ENCODE data around the gene CCDC43. TPM values are rescaled to one million over a fixed set of nuclear protein-coding genes. Genes with fewer than 3 reads are reported as not detected.

The CCDC43 gene
- total and polyA plus RNA-seq, 2 of the 8 experiments (the other 6 are each of a cell fraction or from before 2014, with no cell fraction given) = 4.9 to 38.1 TPM

DNA sequence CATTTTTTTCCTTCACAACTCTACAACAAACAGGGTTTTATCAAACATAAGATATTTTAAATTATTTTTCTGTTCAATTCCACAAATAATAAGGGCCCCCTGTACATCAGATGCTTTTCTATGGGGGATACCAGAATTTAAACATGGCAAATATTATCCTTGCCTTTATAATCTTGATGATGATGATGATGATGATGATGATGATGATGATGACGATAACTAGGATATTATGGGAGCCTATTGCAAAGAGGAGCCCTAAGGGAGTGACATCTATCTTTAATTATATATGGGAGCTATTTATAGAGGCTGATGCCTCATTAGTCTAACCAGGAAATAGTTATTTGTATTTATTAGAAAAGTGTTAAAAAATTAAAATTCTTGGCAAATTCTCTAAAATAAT lies 26.5 kb downstream of the CCDC43 start:
- no peak overlapping the region for H2AFZ ChIP-seq (ENCODE audit: low read length)
- no peak overlapping the region for H3K18ac ChIP-seq (ENCODE audit: extremely low read depth, low read length)
- H2BK15ac ChIP-seq (ENCODE audit: low read length) = no peak overlapping the region
- no peaks in the 10 kb centered on the region for H3K23me2 ChIP-seq (ENCODE audit: low read depth, low read length)
- no peak overlapping the region for H2BK20ac ChIP-seq (ENCODE audit: low read length)
- H3K79me2 ChIP-seq (ENCODE audit: control insufficient read depth in 1 of 2, insufficient read depth in 2 of 2, low read length in 2 of 2) = no peaks in the 10 kb centered on the region
- WGBS, 2 experiments (ENCODE audit: extremely low coverage in 1 of 2, insufficient coverage in 1 of 2, insufficient read length in 1 of 2, insufficient replicate concordance in 2 of 2, low coverage in 1 of 2, low lambda C conversion rate in 2 of 2, missing lambda C conversion rate in 1 of 2) = 73% methylated on average over 1 of the region's 1 CpG; no CpG with 5 or more reads in 1 of the 2 experiments
- ChIA-PET CTCF (ENCODE audit: partially characterized antibody) (interaction anchor here (1.0 to 1.2 kb wide), 3 partner anchors 9 to 32 kb away, joined by 3 to 4 read pairs (median 4); no protein-coding TSS in a partner anchor), POLR2A (ENCODE audit: partially characterized antibody) (interaction anchor here (0.8 kb wide), 1 partner anchor 120 kb away, joined by 3 read pairs; no protein-coding TSS in a partner anchor)
- no peak overlapping the region for H3K14ac ChIP-seq (ENCODE audit: insufficient read length)
- H3K23ac ChIP-seq (ENCODE audit: insufficient read length) = no peak overlapping the region
- no peak for DNase-seq (ENCODE audit: low read depth in 1 of 2, low spot score in 2 of 2)
- no peak for TF ChIP-seq ASH2L (IDR thresholded peaks at IDR 0.05; ENCODE audit: low read length)
- TF ChIP-seq, protein P1, sequence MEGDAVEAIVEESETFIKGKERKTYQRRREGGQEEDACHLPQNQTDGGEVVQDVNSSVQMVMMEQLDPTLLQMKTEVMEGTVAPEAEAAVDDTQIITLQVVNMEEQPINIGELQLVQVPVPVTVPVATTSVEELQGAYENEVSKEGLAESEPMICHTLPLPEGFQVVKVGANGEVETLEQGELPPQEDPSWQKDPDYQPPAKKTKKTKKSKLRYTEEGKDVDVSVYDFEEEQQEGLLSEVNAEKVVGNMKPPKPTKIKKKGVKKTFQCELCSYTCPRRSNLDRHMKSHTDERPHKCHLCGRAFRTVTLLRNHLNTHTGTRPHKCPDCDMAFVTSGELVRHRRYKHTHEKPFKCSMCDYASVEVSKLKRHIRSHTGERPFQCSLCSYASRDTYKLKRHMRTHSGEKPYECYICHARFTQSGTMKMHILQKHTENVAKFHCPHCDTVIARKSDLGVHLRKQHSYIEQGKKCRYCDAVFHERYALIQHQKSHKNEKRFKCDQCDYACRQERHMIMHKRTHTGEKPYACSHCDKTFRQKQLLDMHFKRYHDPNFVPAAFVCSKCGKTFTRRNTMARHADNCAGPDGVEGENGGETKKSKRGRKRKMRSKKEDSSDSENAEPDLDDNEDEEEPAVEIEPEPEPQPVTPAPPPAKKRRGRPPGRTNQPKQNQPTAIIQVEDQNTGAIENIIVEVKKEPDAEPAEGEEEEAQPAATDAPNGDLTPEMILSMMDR (IDR thresholded peaks at IDR 0.05; ENCODE audit: control extremely low read depth in 1 of 3, insufficient read depth in 1 of 3, low read depth in 1 of 3, low read length in 3 of 3) = no peak
- TF ChIP-seq NANOG (IDR thresholded peaks at IDR 0.05; ENCODE audit: insufficient read depth, low read depth, low read length, poor library complexity, severe bottlenecking) = no peak
- no peak for TF ChIP-seq NRF1 (IDR thresholded peaks at IDR 0.05; ENCODE audit: low read depth, low read length)
- TF ChIP-seq SUZ12 (IDR thresholded peaks at IDR 0.05; ENCODE audit: low read length) = no peak
- no peak for TF ChIP-seq EGR1 (IDR thresholded peaks at IDR 0.05; ENCODE audit: borderline replicate concordance, low read depth, low read length)
- no peak overlapping the region for H3K27ac ChIP-seq (ENCODE audit: low read depth, low read length)
- H2BK120ac ChIP-seq (replicated peaks; ENCODE audit: low read depth, low read length) = no peak overlapping the region
- H2BK12ac ChIP-seq (ENCODE audit: low read depth, low read length) = no peak overlapping the region
- H3K9ac ChIP-seq (replicated peaks in 1 of 4; ENCODE audit: extremely low read depth in 1 of 4, low read depth in 3 of 4, low read length in 3 of 4) = no peak overlapping the region
- H3K9me3 ChIP-seq (ENCODE audit: insufficient read depth in 2 of 2, low read depth in 1 of 2, low read length in 1 of 2) = no peaks in the 10 kb centered on the region
- H2BK5ac ChIP-seq (ENCODE audit: low read depth, low read length) = no peak overlapping the region
- H3K56ac ChIP-seq (replicated peaks; ENCODE audit: insufficient read length, low read depth, low read length) = no peak overlapping the region
- H3K4me2 ChIP-seq (ENCODE audit: insufficient read depth in 1 of 2, low read depth in 2 of 2, low read length in 2 of 2) = no peak overlapping the region
- H3K27me3 ChIP-seq (replicated peaks in 1 of 4; ENCODE audit: control insufficient read depth in 3 of 4, extremely low read depth in 1 of 4, insufficient read depth in 3 of 4, low read length in 3 of 4) = no peaks in the 10 kb centered on the region
- no peak overlapping the region for H4K8ac ChIP-seq (ENCODE audit: extremely low read depth, insufficient read depth, low read length)
- H3K79me1 ChIP-seq (ENCODE audit: low read depth, low read length) = no peaks in the 10 kb centered on the region
- no peak for FAIRE-seq
- no peak overlapping the region for H4K5ac ChIP-seq (ENCODE audit: insufficient read length, low read depth, low read length)
- H4K20me1 ChIP-seq (replicated peaks in 1 of 2; ENCODE audit: control insufficient read depth in 1 of 2, insufficient read depth in 2 of 2, low read length in 2 of 2) = no peaks in the 10 kb centered on the region
- no peak overlapping the region for H4K91ac ChIP-seq (replicated peaks; ENCODE audit: insufficient read length, low read length)
- no peak overlapping the region for H3K4me3 ChIP-seq (ENCODE audit: extremely low read depth in 1 of 4, insufficient read depth in 2 of 4, low read depth in 3 of 4, low read length in 4 of 4)
- H3K4me1 ChIP-seq (replicated peaks in 1 of 4; ENCODE audit: control insufficient read depth in 3 of 4, insufficient read depth in 4 of 4, low read length in 3 of 4) = no peaks in the 10 kb centered on the region
- no peak overlapping the region for H2AK5ac ChIP-seq (ENCODE audit: low read depth, low read length)
- no peaks in the 10 kb centered on the region; a peak in 1 of 8 replicates for H3K36me3 ChIP-seq (ENCODE audit: control insufficient read depth in 2 of 4, insufficient read depth in 4 of 4, low read length in 3 of 4)
- no peak overlapping the region for H3K4ac ChIP-seq (replicated peaks; ENCODE audit: insufficient read length, low read depth, low read length)
